ENCODE results near the gene ELK4.

- TF ChIP-seq EZH2 (IDR thresholded peaks at IDR 0.05; ENCODE audit: low read depth, unreplicated experiment) (no peak), ZNF331 (CRISPR knock-in tag; IDR thresholded peaks at IDR 0.05; ENCODE audit: low read depth) (no peak), POLR2AphosphoS5 (IDR thresholded peaks at IDR 0.05; ENCODE audit: low read depth) (no peak), CTCF (conservative IDR thresholded peaks at IDR 0.05; ENCODE audit: low read depth in 2 of 2) (no peak), EZH2phosphoT487 (IDR thresholded peaks at IDR 0.05; ENCODE audit: unreplicated experiment) (no peak), CREB1 (CRISPR knock-in tag; IDR thresholded peaks at IDR 0.05; ENCODE audit: low read depth) (no peak), ETS1 (IDR thresholded peaks at IDR 0.05) (no peak), REST (IDR thresholded peaks at IDR 0.05; ENCODE audit: unreplicated experiment) (no peak)
These were observed 43.4 kb upstream of the ELK4 start for GRCh38 chr1:205675247-205675646.

Data from GM23338 (cell line).